ENCODE data around the gene TNFRSF1B. TPM values are rescaled to one million over a fixed set of nuclear protein-coding genes. Genes with fewer than 3 reads are reported as not detected.
A peak's percentile ranks its signal among the peaks of the same experiment; 100 is the strongest.

The TNFRSF1B gene
- total RNA-seq, 4 donors from 2014 or later: 34.0 to 122 (median 84.5) TPM

GRCh38 chr1:12161324-12161661 is 5.5 kb upstream of the TNFRSF1B start:
- DNase-seq (ENCODE audit: low spot score) (no peak), ATAC-seq (ENCODE audit: low FRiP score) (no peak)
- no peak for TF ChIP-seq CTCF (IDR thresholded peaks at IDR 0.05)

DNA sequence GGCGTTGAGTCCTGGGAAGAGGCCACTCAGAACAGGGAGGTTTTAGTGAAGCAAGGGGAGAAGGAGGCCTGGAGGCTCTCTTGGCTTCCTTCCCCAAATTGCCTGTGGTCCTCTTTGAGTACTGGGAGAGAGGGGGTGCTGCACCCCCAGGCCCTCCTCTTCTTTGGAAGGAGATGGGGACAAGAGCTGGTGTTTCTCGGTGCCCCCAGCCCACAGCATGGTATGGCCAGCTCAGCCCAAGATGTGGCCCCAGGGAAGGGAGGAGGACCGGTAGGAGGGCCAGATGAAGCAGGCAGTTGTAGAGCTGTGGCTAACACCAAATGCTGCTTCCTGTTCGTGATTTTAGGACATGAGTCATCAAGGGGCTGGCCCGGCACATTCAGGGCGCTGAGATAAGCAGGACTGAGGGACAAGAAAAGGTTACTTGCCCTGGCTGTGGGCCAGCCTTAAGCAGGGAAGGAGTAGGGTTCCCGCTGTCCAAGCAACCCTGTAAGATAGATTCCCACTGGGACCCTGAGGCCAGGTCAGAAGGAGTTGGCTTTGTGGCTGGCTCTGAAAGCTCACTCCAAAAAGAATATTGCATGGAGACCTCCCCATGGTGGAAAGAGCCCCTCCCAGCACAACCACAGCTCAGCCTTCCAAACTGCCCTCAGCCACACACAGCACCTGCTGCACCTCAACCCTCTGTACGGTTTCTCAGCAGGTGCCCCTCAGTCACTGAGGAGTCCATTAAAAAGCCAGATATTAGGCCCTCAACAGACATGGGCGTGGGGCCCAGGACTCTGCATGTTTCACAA is 4.9 kb upstream of the TNFRSF1B start:
- TF ChIP-seq CTCF (IDR thresholded peaks at IDR 0.05): no peak
- DNase-seq (ENCODE audit: low spot score): peak; percentile 76

GRCh38 chr1:12162459-12163137 is 4.2 kb upstream of the TNFRSF1B start:
- TF ChIP-seq CTCF (IDR thresholded peaks at IDR 0.05): no peak
- DNase-seq (ENCODE audit: low spot score): no peak
- no peak for ATAC-seq (ENCODE audit: low FRiP score)

More for the DNA sequence above, 4.9 kb upstream of the TNFRSF1B start:
- peak; percentile 57 for ATAC-seq (ENCODE audit: low FRiP score)

GRCh38 chr1:12163210-12163609 is 3.6 kb upstream of the TNFRSF1B start:
- DNase-seq (ENCODE audit: low spot score) (no peak), ATAC-seq (ENCODE audit: low FRiP score) (no peak)
- TF ChIP-seq CTCF (IDR thresholded peaks at IDR 0.05): no peak

GRCh38 chr1:12164210-12164609 is 2.6 kb upstream of the TNFRSF1B start:
- ATAC-seq (ENCODE audit: low FRiP score): no peak
- no peak for TF ChIP-seq CTCF (IDR thresholded peaks at IDR 0.05)
- no peak for DNase-seq (ENCODE audit: low spot score)

GRCh38 chr1:12165342-12165741 is 1.4 kb upstream of the TNFRSF1B start:
- ATAC-seq (ENCODE audit: low FRiP score): no peak

More at GRCh38 chr1:12165342-12165741, 1.4 kb upstream of the TNFRSF1B start:
- no peak for DNase-seq (ENCODE audit: low spot score)
- TF ChIP-seq CTCF (IDR thresholded peaks at IDR 0.05): no peak
